Prostate gland (tissue), 2 donors: ENCODE measurements around the gene OSBPL6. TPM values are rescaled to one million over a fixed set of nuclear protein-coding genes. Genes with fewer than 3 reads are reported as not detected.

Experiments
- DNase-seq: peaks from one replicate; pipeline ENCODE4 v3.0.0-alpha.2; 2019; ENCODE audit warnings: low spot score
- H3K27ac ChIP-seq, 2 donors: fragments of 200-600 bp; sonication (generic); 2 replicates each; pipeline ENCODE4 v1.5.1; 2017 to 2019
- H3K27me3 ChIP-seq: fragments of 200-600 bp; sonication (generic); replicated peaks from 2 replicates; pipeline ENCODE4 v1.5.1; 2019; ENCODE audit not compliant: insufficient read depth
- H3K36me3 ChIP-seq, 2 donors: fragments of 200-600 bp; sonication (generic); 1 replicate in 1 of 2; 2 replicates in 1 of 2; pipeline versions ENCODE4 v1.5.1 to v1.8.1; 2017 to 2019
- H3K4me1 ChIP-seq: fragments of 200-600 bp; sonication (generic); replicated peaks from 2 replicates; pipeline ENCODE4 v1.5.1; 2019
- H3K4me3 ChIP-seq, 2 donors: fragments of 200-600 bp; sonication (generic); 2 replicates each; pipeline ENCODE4 v1.5.1; 2017 to 2019
- H3K9me3 ChIP-seq: fragments of 200-600 bp; sonication (generic); 2 replicates; pipeline ENCODE4 v1.5.1; 2017
- CTCF ChIP-seq, 4 experiments: fragments of 200-600 bp in 2 of 4; fragments of 450-650 bp in 2 of 4; sonication (generic) in 2 of 4; IDR thresholded peaks; 1 replicate in 3 of 4; 2 replicates in 1 of 4; pipeline ENCODE4 v1.5.1; 2016 to 2019; ENCODE audit warnings: antibody characterized with exemption in 4 of 4, mild to moderate bottlenecking in 2 of 4, moderate library complexity in 2 of 4
- POLR2A ChIP-seq: fragments of 450-650 bp; IDR thresholded peaks from one replicate; pipeline ENCODE4 v1.6.1; 2016; ENCODE audit warnings: antibody characterized with exemption, mild to moderate bottlenecking
- POLR2AphosphoS5 ChIP-seq: sonication (generic); formaldehyde crosslinking; IDR thresholded peaks from one replicate; pipeline ENCODE4 v1.6.1; 2017; ENCODE audit warnings: antibody characterized with exemption
- WGBS: methylation state at CpG from one replicate; pipeline ENCODE4 v1.1.5; 2018; 5-methylcytosine and 5-hydroxymethylcytosine counted together
- intact Hi-C: fragments of 100-400 bp; cut with DNase I; formaldehyde crosslinking; loops from one replicate; pipeline ENCODE4 v1.14.2; 2022
- total RNA-seq, 2 donors: library from RNA; depleted of rRNA; stranded (reverse); fragments of >200 nt; gene quantifications; one replicate each; pipeline ENCODE4 v1.1.0, GENCODE V29; 2016

OSBPL6 gene
- total RNA-seq, 2 donors from 2014 or later: 2.4 to 10.8 TPM

GRCh38 chr2:178265851-178266250, 71.5 kb downstream of the OSBPL6 start:
- Histone ChIP-seq H3K9me3 (no peaks in the 10 kb centered on the region), H3K27me3 (no peaks in the 10 kb centered on the region), H3K36me3 (no peaks in the 10 kb centered on the region), H3K4me3 (no peak overlapping the region), H3K27ac (no peak overlapping the region), H3K4me1 (no peaks in the 10 kb centered on the region)
- DNase-seq: no peak
- 78% methylated on average over 6 of the region's 6 CpGs for WGBS
- TF ChIP-seq POLR2A: no peak
- intact Hi-C loops: no loop called here

- H3K4me1 ChIP-seq: no peaks in the 10 kb centered on the region
- 93% methylated on average over 5 of the region's 5 CpGs for WGBS
- intact Hi-C loops: no loop called here
- no peaks in the 10 kb centered on the region for H3K9me3 ChIP-seq
- TF ChIP-seq POLR2A: no peak
- TF ChIP-seq POLR2AphosphoS5: no peak
- no peak for TF ChIP-seq CTCF (IDR thresholded peaks at IDR 0.05)
- H3K27me3 ChIP-seq: no peaks in the 10 kb centered on the region
- no peak for DNase-seq
- no peak overlapping the region for H3K27ac ChIP-seq
- no peaks in the 10 kb centered on the region for H3K36me3 ChIP-seq
- H3K4me3 ChIP-seq: no peak overlapping the region
Measured at GRCh38 chr2:178266445-178266844, 72.1 kb downstream of the OSBPL6 start.

- H3K36me3 ChIP-seq: no peaks in the 10 kb centered on the region
- H3K27me3 ChIP-seq: no peaks in the 10 kb centered on the region
- 92% methylated on average over 2 of the region's 2 CpGs for WGBS
- H3K9me3 ChIP-seq: no peaks in the 10 kb centered on the region
- H3K4me1 ChIP-seq: no peaks in the 10 kb centered on the region
- H3K4me3 ChIP-seq: no peak overlapping the region
- TF ChIP-seq POLR2A: no peak
- no peak for TF ChIP-seq POLR2AphosphoS5
- TF ChIP-seq CTCF (IDR thresholded peaks at IDR 0.05): no peak
- intact Hi-C loops: no loop called here
- no peak for DNase-seq
- no peak overlapping the region for H3K27ac ChIP-seq
Measured at GRCh38 chr2:178267660-178268059, 73.3 kb downstream of the OSBPL6 start.

GRCh38 chr2:178268435-178268834, 74.1 kb downstream of the OSBPL6 start:
- Histone ChIP-seq H3K4me1 (no peaks in the 10 kb centered on the region), H3K9me3 (no peaks in the 10 kb centered on the region), H3K4me3 (no peak overlapping the region), H3K27ac (no peak overlapping the region), H3K36me3 (no peaks in the 10 kb centered on the region), H3K27me3 (no peaks in the 10 kb centered on the region)
- intact Hi-C loops: no loop called here
- no peak for DNase-seq
- TF ChIP-seq POLR2AphosphoS5 (no peak), POLR2A (no peak), CTCF (IDR thresholded peaks at IDR 0.05) (no peak)

- Histone ChIP-seq H3K27me3 (no peaks in the 10 kb centered on the region), H3K36me3 (no peaks in the 10 kb centered on the region), H3K4me3 (no peak overlapping the region), H3K4me1 (no peaks in the 10 kb centered on the region), H3K27ac (no peak overlapping the region), H3K9me3 (no peaks in the 10 kb centered on the region)
- intact Hi-C loops: loop anchor here (10.0 kb wide), 1 partner anchor 75 kb away; the partner anchor contains the start of gene OSBPL6
- no peak for DNase-seq
- no peak for TF ChIP-seq POLR2A
- no peak for TF ChIP-seq POLR2AphosphoS5
- TF ChIP-seq CTCF (IDR thresholded peaks at IDR 0.05): no peak
- WGBS: 92% methylated on average over 5 of the region's 5 CpGs
Measured at GRCh38 chr2:178269438-178270224, 75.3 kb downstream of the OSBPL6 start.
